Smooth muscle cell (in vitro differentiated cells): Measurements from ENCODE around the gene TMEM196. TPM values are rescaled to one million over a fixed set of nuclear protein-coding genes. Genes with fewer than 3 reads are reported as not detected.
A peak's percentile ranks its signal among the peaks of the same experiment; 100 is the strongest.

ENCODE experiments used
- DNase-seq: peaks from one replicate; lab custom pipeline; 2025; ENCODE audit not compliant: unreplicated experiment; lab: John Stamatoyannopoulos, UW
- H2AFZ ChIP-seq: fragments of 200-600 bp; sonication (generic); 2 replicates; pipeline ENCODE4 v1.6.0; 2016; ENCODE audit warnings: antibody characterized with exemption, low read depth, mild to moderate bottlenecking
- H3F3A ChIP-seq: fragments of 200-600 bp; sonication (generic); 2 replicates; pipeline ENCODE4 v1.6.0; 2017; ENCODE audit warnings: antibody characterized with exemption, low read depth
- H3K27ac ChIP-seq: fragments of 200-600 bp; sonication (generic); 2 replicates; pipeline ENCODE4 v1.5.1; 2016; ENCODE audit warnings: low read depth, mild to moderate bottlenecking
- H3K27me3 ChIP-seq: fragments of 200-600 bp; sonication (generic); 2 replicates; pipeline ENCODE4 v1.6.1; 2016; ENCODE audit warnings: low read depth, mild to moderate bottlenecking
- H3K36me3 ChIP-seq: fragments of 200-600 bp; sonication (generic); 2 replicates; pipeline ENCODE4 v1.5.1; 2016; ENCODE audit warnings: low read depth
- H3K4me1 ChIP-seq: fragments of 200-600 bp; sonication (generic); 2 replicates; pipeline ENCODE4 v1.5.1; 2016; ENCODE audit warnings: low read depth
- H3K4me2 ChIP-seq: fragments of 200-600 bp; sonication (generic); 2 replicates; pipeline ENCODE4 v1.6.0; 2016; ENCODE audit warnings: mild to moderate bottlenecking
- H3K4me3 ChIP-seq: fragments of 200-600 bp; sonication (generic); 2 replicates; pipeline ENCODE4 v1.5.1; 2016; ENCODE audit warnings: mild to moderate bottlenecking
- H3K79me2 ChIP-seq: fragments of 200-600 bp; sonication (generic); 2 replicates; pipeline ENCODE4 v1.6.0; 2016; ENCODE audit warnings: low read depth, mild to moderate bottlenecking
- H3K9ac ChIP-seq: fragments of 200-600 bp; sonication (generic); 2 replicates; pipeline ENCODE4 v1.6.0; 2016; ENCODE audit warnings: low read depth
- H3K9me3 ChIP-seq: fragments of 200-600 bp; sonication (generic); replicated peaks from 2 replicates; pipeline ENCODE4 v1.5.1; 2016; ENCODE audit warnings: low read depth
- H4K20me1 ChIP-seq: fragments of 200-600 bp; sonication (generic); 2 replicates; pipeline ENCODE4 v1.6.0; 2016; ENCODE audit warnings: low read depth
- WGBS: methylation state at CpG from one replicate; pipeline ENCODE4 v1.1.7; 2016; ENCODE audit warnings: low lambda C conversion rate; 5-methylcytosine and 5-hydroxymethylcytosine counted together
- polyA plus RNA-seq: library from polyadenylated mRNA; unstranded; fragments of >200 nt; fragmentation: Nextera tagmentation; extraction: Ambion mirVana; gene quantifications from 2 replicates; pipeline ENCODE4 v1.2.1, GENCODE V29; 2016
- total RNA-seq: library from RNA; depleted of rRNA; stranded (reverse); fragments of >200 nt; gene quantifications from 2 replicates; pipeline ENCODE4 v1.2.3, GENCODE V29; 2014
- TF ChIP-seq, protein P1 (sequence below): fragments of 200-600 bp; sonication (generic); IDR thresholded peaks from 2 replicates; pipeline ENCODE4 v1.5.1; 2017; ENCODE audit warnings: borderline replicate concordance, mild to moderate bottlenecking, antibody characterized with exemption; ENCODE audit not compliant: insufficient read depth, poor library complexity, severe bottlenecking

Gene TMEM196
- total and polyA plus RNA-seq, 2 experiments from 2014 or later, result not detected

- no peak overlapping the region for H3K4me2 ChIP-seq
- TF ChIP-seq, protein P1, sequence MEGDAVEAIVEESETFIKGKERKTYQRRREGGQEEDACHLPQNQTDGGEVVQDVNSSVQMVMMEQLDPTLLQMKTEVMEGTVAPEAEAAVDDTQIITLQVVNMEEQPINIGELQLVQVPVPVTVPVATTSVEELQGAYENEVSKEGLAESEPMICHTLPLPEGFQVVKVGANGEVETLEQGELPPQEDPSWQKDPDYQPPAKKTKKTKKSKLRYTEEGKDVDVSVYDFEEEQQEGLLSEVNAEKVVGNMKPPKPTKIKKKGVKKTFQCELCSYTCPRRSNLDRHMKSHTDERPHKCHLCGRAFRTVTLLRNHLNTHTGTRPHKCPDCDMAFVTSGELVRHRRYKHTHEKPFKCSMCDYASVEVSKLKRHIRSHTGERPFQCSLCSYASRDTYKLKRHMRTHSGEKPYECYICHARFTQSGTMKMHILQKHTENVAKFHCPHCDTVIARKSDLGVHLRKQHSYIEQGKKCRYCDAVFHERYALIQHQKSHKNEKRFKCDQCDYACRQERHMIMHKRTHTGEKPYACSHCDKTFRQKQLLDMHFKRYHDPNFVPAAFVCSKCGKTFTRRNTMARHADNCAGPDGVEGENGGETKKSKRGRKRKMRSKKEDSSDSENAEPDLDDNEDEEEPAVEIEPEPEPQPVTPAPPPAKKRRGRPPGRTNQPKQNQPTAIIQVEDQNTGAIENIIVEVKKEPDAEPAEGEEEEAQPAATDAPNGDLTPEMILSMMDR, result no peak
Observed at GRCh38 chr7:19681596-19681995, 91.8 kb downstream of the TMEM196 start.

GRCh38 chr7:19677180-19677579 is 96.2 kb downstream of the TMEM196 start:
- Histone ChIP-seq H3K36me3 (no peaks in the 10 kb centered on the region), H2AFZ (no peak overlapping the region), H3K4me2 (no peak overlapping the region), H3K27ac (no peak overlapping the region), H3K27me3 (no peaks in the 10 kb centered on the region), H3K9ac (no peak overlapping the region), H3K4me3 (no peak overlapping the region), H3K79me2 (no peaks in the 10 kb centered on the region), H3K4me1 (peaks cover 10% of the 10 kb centered on the region), H4K20me1 (no peaks in the 10 kb centered on the region), H3F3A (peaks cover 8% of the 10 kb centered on the region), H3K9me3 (no peaks in the 10 kb centered on the region)
- DNase-seq, result no peak
- 21% methylated on average over 2 of the region's 2 CpGs for WGBS
- TF ChIP-seq, protein P1, result no peak

More at GRCh38 chr7:19681596-19681995, 91.8 kb downstream of the TMEM196 start:
- Histone ChIP-seq H3K27ac (no peak overlapping the region), H4K20me1 (no peaks in the 10 kb centered on the region), H3K36me3 (no peaks in the 10 kb centered on the region), H3K4me3 (no peak overlapping the region), H3K9me3 (no peaks in the 10 kb centered on the region), H3K9ac (no peak overlapping the region), H3F3A (no peaks in the 10 kb centered on the region), H2AFZ (no peak overlapping the region), H3K4me1 (no peaks in the 10 kb centered on the region), H3K27me3 (no peaks in the 10 kb centered on the region), H3K79me2 (no peaks in the 10 kb centered on the region)
- 93% methylated on average over 5 of the region's 5 CpGs for WGBS
- DNase-seq, result no peak

DNA sequence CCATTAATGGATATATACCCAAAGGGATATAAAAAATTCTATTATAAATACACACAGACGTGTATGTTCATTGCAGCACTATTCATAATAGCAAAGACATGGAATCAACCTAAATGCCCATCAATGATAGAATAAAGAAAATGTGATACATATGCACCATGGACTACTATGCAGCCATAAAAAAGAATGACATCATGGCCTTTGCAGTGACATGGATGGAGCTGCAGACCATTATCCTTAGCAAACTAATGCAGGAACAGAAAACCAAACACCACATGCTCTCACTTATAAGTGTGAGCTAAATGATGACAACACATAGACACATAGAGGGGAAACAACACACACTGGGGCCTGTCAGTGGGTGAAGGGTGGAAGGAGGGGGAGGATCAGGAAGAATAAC is 97.6 kb downstream of the TMEM196 start:
- no peaks in the 10 kb centered on the region for H3K27me3 ChIP-seq
- H3K9ac ChIP-seq, result no peak overlapping the region
- no peaks in the 10 kb centered on the region for H3K79me2 ChIP-seq
- no peaks in the 10 kb centered on the region for H3K9me3 ChIP-seq
- H3K4me2 ChIP-seq, result no peak overlapping the region
- TF ChIP-seq, protein P1, result no peak
- H4K20me1 ChIP-seq, result no peaks in the 10 kb centered on the region
- peaks cover 8% of the 10 kb centered on the region for H3F3A ChIP-seq
- 92% methylated on average over 1 of the region's 1 CpG for WGBS
- no peaks in the 10 kb centered on the region for H3K36me3 ChIP-seq
- H3K27ac ChIP-seq, result no peak overlapping the region
- no peak overlapping the region for H2AFZ ChIP-seq
- DNase-seq, result no peak
- peaks cover 10% of the 10 kb centered on the region for H3K4me1 ChIP-seq
- no peak overlapping the region for H3K4me3 ChIP-seq

DNA sequence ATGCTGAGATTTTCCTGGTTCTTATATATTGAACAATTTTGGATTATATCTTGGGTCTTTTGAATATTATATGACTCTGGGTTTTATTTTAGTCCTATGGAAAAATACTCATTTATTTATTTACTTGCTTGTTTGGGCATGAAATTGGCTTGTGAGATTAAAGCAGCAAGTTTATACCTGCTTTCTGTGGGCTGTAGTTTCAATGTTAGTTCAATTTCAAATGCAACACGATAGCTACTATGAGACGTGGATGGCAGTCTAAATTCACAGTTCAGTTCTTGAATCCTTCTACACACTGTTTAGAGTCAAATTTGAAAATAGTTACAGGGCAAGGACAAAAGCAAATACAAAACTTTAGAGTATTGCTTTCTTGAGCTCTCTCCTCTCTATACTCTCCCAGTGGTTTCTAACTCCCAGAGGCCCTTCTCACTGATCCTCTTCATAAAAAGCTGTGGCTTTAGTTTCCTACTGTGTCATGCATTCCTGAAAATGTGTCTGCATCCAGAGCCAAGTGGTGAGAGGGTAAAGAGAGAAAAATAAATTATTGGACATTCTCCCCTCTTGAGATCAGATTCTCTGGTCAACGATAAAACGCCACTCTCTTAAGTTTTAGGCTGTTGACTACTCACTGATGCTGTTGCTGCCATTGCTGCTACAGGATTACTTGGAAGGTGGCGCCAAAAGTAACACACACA is 99.0 kb downstream of the TMEM196 start:
- no peaks in the 10 kb centered on the region for H4K20me1 ChIP-seq
- H3K4me2 ChIP-seq, result peak overlapping the region; percentile 76
- H3K27ac ChIP-seq, result peak overlapping the region; percentile 89
- H3K9ac ChIP-seq, result peak overlapping the region; percentile 68
- H3K27me3 ChIP-seq, result no peaks in the 10 kb centered on the region
- no peaks in the 10 kb centered on the region for H3K79me2 ChIP-seq
- 55% methylated on average over 5 of the region's 5 CpGs for WGBS
- H3K36me3 ChIP-seq, result no peaks in the 10 kb centered on the region
- no peaks in the 10 kb centered on the region for H3K9me3 ChIP-seq
- peaks cover 10% of the 10 kb centered on the region for H3K4me1 ChIP-seq
- peak overlapping the region; percentile 0 for H3K4me3 ChIP-seq
- no peak for DNase-seq
- TF ChIP-seq, protein P1, result no peak
- peak overlapping the region; percentile 65 for H2AFZ ChIP-seq
- H3F3A ChIP-seq, result peaks cover 8% of the 10 kb centered on the region
